ENCODE results near the gene PDE6C.

DNA sequence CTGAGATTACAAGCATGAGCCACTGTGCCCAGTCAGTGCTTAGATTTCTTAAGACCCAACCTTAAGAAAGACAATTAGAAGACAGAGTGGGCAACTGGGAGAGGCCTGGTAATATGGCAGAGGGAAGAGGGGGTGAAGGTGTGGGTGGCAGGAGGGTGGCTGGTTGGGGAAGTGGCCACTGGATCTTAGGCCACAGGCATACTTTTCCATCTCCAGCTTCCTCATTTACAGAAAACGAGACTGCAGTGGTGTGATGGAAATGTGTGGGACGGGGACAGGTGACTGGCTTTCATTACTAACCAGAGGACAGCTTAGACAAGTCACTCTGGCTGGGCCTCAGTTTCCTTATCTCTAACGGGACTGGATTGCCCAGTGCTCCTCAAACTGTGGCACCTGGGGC lies 46.9 kb upstream of the PDE6C start:
- TF ChIP-seq, protein P1, sequence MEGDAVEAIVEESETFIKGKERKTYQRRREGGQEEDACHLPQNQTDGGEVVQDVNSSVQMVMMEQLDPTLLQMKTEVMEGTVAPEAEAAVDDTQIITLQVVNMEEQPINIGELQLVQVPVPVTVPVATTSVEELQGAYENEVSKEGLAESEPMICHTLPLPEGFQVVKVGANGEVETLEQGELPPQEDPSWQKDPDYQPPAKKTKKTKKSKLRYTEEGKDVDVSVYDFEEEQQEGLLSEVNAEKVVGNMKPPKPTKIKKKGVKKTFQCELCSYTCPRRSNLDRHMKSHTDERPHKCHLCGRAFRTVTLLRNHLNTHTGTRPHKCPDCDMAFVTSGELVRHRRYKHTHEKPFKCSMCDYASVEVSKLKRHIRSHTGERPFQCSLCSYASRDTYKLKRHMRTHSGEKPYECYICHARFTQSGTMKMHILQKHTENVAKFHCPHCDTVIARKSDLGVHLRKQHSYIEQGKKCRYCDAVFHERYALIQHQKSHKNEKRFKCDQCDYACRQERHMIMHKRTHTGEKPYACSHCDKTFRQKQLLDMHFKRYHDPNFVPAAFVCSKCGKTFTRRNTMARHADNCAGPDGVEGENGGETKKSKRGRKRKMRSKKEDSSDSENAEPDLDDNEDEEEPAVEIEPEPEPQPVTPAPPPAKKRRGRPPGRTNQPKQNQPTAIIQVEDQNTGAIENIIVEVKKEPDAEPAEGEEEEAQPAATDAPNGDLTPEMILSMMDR (conservative IDR thresholded peaks at IDR 0.05; ENCODE audit: low read depth, low read length), result no peak
- TF ChIP-seq RCOR1 (IDR thresholded peaks at IDR 0.05; ENCODE audit: insufficient replicate concordance, low read length) (no peak), CEBPB (IDR thresholded peaks at IDR 0.05; ENCODE audit: low read depth, low read length) (no peak), NFE2L2 (IDR thresholded peaks at IDR 0.05; ENCODE audit: low read depth, low read length) (no peak)
